ENCODE data around the gene ALDH1A3.

ALDH1A3 gene

DNA sequence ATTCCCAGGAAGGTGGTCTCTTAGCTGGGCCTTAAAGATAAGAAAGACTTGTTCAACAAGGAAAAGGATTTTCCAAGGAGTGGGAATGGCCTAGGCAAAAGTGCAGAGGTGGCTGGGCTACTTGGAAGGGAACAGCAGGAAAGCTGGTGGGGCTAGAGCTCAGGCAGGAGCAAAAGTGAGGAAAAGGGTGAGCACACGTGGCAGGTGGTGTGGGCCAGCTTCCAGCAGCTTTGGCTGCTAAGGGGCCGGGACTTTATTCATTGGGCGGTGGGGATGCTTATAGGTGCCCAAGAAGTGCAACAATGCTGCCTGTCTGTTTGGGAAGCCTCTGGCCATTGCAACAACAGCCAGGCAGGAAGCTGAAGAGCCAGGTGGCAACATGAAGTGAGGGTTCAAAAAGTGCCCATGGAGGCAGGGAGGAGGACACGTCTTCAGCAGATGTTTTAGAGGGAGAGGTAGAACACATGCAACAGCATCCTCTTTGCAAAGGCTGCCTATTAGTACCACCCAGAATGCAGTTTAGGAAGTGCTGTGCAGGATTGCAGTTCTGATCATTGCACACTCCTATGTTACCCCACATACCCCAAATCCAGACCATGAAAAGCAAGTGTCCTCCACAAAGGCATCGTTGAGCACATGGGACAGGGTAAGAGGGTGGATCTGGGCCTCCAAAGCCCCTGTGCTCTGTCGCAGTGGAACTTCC, 13.8 kb downstream of the ALDH1A3 start:
- no peaks in the 10 kb centered on the region for H3K27me3 ChIP-seq (ENCODE audit: control insufficient read depth, insufficient read depth, low read length)
- no peak overlapping the region for H2AFZ ChIP-seq
- H3K4me3 ChIP-seq (ENCODE audit: low read depth, low read length) = no peak overlapping the region
- H3K36me3 ChIP-seq (ENCODE audit: control insufficient read depth, insufficient read depth, low read length) = no peaks in the 10 kb centered on the region
- no peak overlapping the region for H3K27ac ChIP-seq
- H3K4me2 ChIP-seq (ENCODE audit: low read length) = no peak overlapping the region
- H3K9ac ChIP-seq = no peak overlapping the region
- TF ChIP-seq, protein P1, sequence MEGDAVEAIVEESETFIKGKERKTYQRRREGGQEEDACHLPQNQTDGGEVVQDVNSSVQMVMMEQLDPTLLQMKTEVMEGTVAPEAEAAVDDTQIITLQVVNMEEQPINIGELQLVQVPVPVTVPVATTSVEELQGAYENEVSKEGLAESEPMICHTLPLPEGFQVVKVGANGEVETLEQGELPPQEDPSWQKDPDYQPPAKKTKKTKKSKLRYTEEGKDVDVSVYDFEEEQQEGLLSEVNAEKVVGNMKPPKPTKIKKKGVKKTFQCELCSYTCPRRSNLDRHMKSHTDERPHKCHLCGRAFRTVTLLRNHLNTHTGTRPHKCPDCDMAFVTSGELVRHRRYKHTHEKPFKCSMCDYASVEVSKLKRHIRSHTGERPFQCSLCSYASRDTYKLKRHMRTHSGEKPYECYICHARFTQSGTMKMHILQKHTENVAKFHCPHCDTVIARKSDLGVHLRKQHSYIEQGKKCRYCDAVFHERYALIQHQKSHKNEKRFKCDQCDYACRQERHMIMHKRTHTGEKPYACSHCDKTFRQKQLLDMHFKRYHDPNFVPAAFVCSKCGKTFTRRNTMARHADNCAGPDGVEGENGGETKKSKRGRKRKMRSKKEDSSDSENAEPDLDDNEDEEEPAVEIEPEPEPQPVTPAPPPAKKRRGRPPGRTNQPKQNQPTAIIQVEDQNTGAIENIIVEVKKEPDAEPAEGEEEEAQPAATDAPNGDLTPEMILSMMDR (IDR thresholded peaks at IDR 0.05) = no peak
- no peaks in the 10 kb centered on the region for H3K79me2 ChIP-seq
- no peaks in the 10 kb centered on the region for H3K4me1 ChIP-seq
- H3K9me3 ChIP-seq (ENCODE audit: control insufficient read depth, low read length) = no peaks in the 10 kb centered on the region

DNA sequence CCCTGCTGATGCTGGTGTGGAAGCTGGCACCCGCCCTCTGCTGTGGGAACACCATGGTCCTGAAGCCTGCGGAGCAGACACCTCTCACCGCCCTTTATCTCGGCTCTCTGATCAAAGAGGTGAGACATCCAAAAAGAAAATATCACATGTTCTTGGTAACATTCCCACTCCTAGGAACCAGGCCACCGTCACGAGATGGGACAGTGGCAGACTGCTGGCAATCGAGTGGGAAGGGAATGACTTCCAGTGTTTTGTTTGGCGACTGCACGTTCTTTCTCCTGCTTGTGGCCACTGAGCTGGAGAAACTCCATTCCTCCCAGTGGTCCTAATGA, 14.3 kb downstream of the ALDH1A3 start:
- no peak overlapping the region for H3K27ac ChIP-seq

DNA sequence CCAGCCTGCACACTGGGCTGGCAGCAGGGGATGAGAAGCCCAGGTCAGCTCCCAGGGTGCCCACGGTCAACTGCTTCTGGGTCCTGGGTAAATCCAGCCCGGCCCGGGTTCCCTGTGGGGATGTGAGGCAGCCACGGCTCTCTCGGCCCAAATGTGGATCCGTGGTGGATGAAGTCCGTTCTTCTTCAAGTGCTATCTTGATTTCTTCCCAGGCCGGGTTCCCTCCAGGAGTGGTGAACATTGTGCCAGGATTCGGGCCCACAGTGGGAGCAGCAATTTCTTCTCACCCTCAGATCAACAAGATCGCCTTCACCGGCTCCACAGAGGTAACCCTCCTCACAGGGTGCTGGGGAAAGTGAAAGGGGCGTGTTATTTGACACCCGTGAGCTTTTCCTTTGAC, 16.1 kb downstream of the ALDH1A3 start:
- no peaks in the 10 kb centered on the region for H3K27me3 ChIP-seq (ENCODE audit: control insufficient read depth, insufficient read depth, low read length)
- H3K4me1 ChIP-seq = no peaks in the 10 kb centered on the region
- no peak overlapping the region for H3K9ac ChIP-seq
- no peaks in the 10 kb centered on the region for H3K9me3 ChIP-seq (ENCODE audit: control insufficient read depth, low read length)
- no peak overlapping the region for H3K4me3 ChIP-seq (ENCODE audit: low read depth, low read length)
- no peak overlapping the region for H2AFZ ChIP-seq
- TF ChIP-seq, protein P1 (IDR thresholded peaks at IDR 0.05) = no peak
- no peaks in the 10 kb centered on the region for H3K79me2 ChIP-seq
- no peak overlapping the region for H3K4me2 ChIP-seq (ENCODE audit: low read length)
- no peaks in the 10 kb centered on the region for H3K36me3 ChIP-seq (ENCODE audit: control insufficient read depth, insufficient read depth, low read length)
- H3K27ac ChIP-seq = no peak overlapping the region

More for the DNA sequence above, 14.3 kb downstream of the ALDH1A3 start:
- no peak overlapping the region for H3K4me3 ChIP-seq (ENCODE audit: low read depth, low read length)
- H3K27me3 ChIP-seq (ENCODE audit: control insufficient read depth, insufficient read depth, low read length) = no peaks in the 10 kb centered on the region
- H3K4me1 ChIP-seq = no peaks in the 10 kb centered on the region
- TF ChIP-seq, protein P1 (IDR thresholded peaks at IDR 0.05) = no peak
- no peaks in the 10 kb centered on the region for H3K9me3 ChIP-seq (ENCODE audit: control insufficient read depth, low read length)
- H3K79me2 ChIP-seq = no peaks in the 10 kb centered on the region
- H3K36me3 ChIP-seq (ENCODE audit: control insufficient read depth, insufficient read depth, low read length) = no peaks in the 10 kb centered on the region
- no peak overlapping the region for H3K9ac ChIP-seq
- no peak overlapping the region for H2AFZ ChIP-seq
- H3K4me2 ChIP-seq (ENCODE audit: low read length) = no peak overlapping the region

DNA sequence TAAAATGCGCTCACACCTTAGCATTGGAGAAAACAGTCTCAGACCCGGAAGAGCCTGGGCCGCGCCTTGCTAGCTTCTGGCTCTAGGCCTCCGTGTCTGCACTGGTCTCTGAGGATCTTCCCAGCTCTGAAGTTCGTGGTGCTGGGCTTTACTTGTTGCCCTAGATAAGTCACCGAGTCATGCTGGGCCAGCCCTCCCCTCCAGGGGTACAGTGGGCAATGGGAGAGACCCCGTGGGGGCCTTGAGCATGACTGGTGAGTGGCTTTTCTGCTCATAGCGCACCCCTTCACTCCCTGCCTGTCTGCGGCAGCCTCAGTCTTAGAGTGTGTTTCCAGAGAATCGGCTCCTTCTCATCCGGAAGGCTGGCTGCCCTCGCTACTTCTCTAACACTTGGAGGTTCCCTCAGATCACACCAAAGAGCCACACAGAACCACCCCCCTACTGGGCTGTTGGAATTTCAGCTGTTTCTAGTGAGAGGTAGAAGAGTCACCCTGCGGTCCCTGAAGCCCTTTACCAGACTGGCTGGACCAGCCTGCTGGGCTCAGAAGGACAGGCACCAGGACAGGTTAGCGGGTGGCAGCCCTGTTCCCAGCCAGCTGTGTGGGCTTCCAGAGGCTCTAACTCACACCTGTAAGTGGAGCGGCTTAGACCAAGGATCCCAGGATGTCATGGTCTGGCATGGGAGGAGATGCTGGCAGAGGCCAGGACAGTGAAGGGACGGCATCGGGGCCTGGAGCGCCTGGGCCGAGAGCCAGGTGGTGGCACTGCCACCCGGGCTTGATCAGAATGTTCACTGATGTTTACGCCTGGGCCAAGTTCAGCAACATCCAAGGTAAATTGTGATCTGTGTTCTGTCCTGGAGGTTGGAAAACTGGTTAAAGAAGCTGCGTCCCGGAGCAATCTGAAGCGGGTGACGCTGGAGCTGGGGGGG, 17.9 kb downstream of the ALDH1A3 start:
- TF ChIP-seq, protein P1 (IDR thresholded peaks at IDR 0.05) = no peak

More for the DNA sequence above, 17.9 kb downstream of the ALDH1A3 start:
- H2AFZ ChIP-seq = no peak overlapping the region
- H3K27ac ChIP-seq = no peak overlapping the region
- no peaks in the 10 kb centered on the region for H3K27me3 ChIP-seq (ENCODE audit: control insufficient read depth, insufficient read depth, low read length)
- no peak overlapping the region for H3K4me2 ChIP-seq (ENCODE audit: low read length)
- H3K4me3 ChIP-seq (ENCODE audit: low read depth, low read length) = no peak overlapping the region
- H3K4me1 ChIP-seq = no peaks in the 10 kb centered on the region
- no peaks in the 10 kb centered on the region for H3K79me2 ChIP-seq
- H3K36me3 ChIP-seq (ENCODE audit: control insufficient read depth, insufficient read depth, low read length) = no peaks in the 10 kb centered on the region
- H3K9me3 ChIP-seq (ENCODE audit: control insufficient read depth, low read length) = no peaks in the 10 kb centered on the region
- no peak overlapping the region for H3K9ac ChIP-seq
